GM12878 (cell line): ENCODE results near the gene VPS39. TPM values are rescaled to one million over a fixed set of nuclear protein-coding genes. Genes with fewer than 3 reads are reported as not detected.

Source experiments
- ATAC-seq: fragments of 200-7000 bp; cut with Tn5 transposase; 3 replicates; pipeline ENCODE4 v1.9.1; 2020; ENCODE audit warnings: mild to moderate bottlenecking, moderate library complexity
- BruUV-seq: library from RNA; stranded (reverse); fragments of 400-500 nt; replicated peaks from 2 replicates; lab custom pipeline; 2021; lab: Mats Ljungman, UMichigan
- CTCF ChIA-PET: fragments of 300-600 bp; sonication (Branson Sonifier 250); formaldehyde crosslinking; extraction: SDS; loops from one replicate; lab custom pipeline; 2021; ENCODE audit warnings: inconsistent platforms; lab: Yijun Ruan, JAX
- POLR2A ChIA-PET: fragments of 350-600 bp; formaldehyde crosslinking; extraction: SDS; loops from one replicate; lab custom pipeline; 2021; ENCODE audit warnings: inconsistent platforms; lab: Charles Lee
- RAD21 ChIA-PET: fragments of 300-600 bp; sonication (Branson Sonifier 250); formaldehyde crosslinking; loops from one replicate; lab custom pipeline; 2023; ENCODE audit warnings: antibody characterized with exemption; ENCODE audit not compliant: unreplicated experiment; lab: Charles Lee
- SMC1A ChIA-PET: fragments of 300-600 bp; sonication (Branson Sonifier 250); formaldehyde crosslinking; loops from one replicate; lab custom pipeline; 2023; ENCODE audit not compliant: unreplicated experiment, uncharacterized antibody; lab: Charles Lee
- DNase-seq: peaks from one replicate; pipeline ENCODE4 v3.0.0-alpha.2; 2011; ENCODE audit warnings: low read depth, low spot score
- FAIRE-seq: peaks from 3 replicates; lab custom pipeline; 2011; peaks lifted over from hg19 to GRCh38; lab: Jason Lieb, UNC
- H2AFZ ChIP-seq: 2 replicates; pipeline ENCODE4 v1.6.0; 2011; ENCODE audit warnings: low read depth, low read length, control low read depth; ENCODE audit not compliant: control insufficient read depth
- H3K27ac ChIP-seq: 2 replicates; pipeline ENCODE4 v1.5.1; 2011; ENCODE audit warnings: control low read depth; ENCODE audit not compliant: control insufficient read depth, insufficient read depth
- H3K27me3 ChIP-seq, 2 experiments: replicated peaks in 1 of 2; 2 replicates each; pipeline versions ENCODE4 v1.6.0 to v1.6.1; 2011; ENCODE audit warnings: low read length in 1 of 2; ENCODE audit not compliant: control insufficient read depth in 2 of 2, insufficient read depth in 2 of 2
- H3K36me3 ChIP-seq, 2 experiments: 2 replicates each; pipeline ENCODE4 v1.5.1; 2011; ENCODE audit warnings: low read length in 1 of 2; ENCODE audit not compliant: control insufficient read depth in 2 of 2, insufficient read depth in 2 of 2
- H3K4me1 ChIP-seq: 2 replicates; pipeline ENCODE4 v1.6.1; 2011; ENCODE audit warnings: mild to moderate bottlenecking, low read length, moderate library complexity, mixed read lengths; ENCODE audit not compliant: control insufficient read depth, insufficient read depth
- H3K4me2 ChIP-seq: 2 replicates; pipeline ENCODE4 v1.6.0; 2011; ENCODE audit warnings: control low read depth; ENCODE audit not compliant: control insufficient read depth, insufficient read depth
- H3K4me3 ChIP-seq: fragments of 200-600 bp; sonication (generic); 2 replicates; pipeline ENCODE4 v1.5.1; 2016
- H3K79me2 ChIP-seq: 2 replicates; pipeline ENCODE4 v1.6.0; 2011; ENCODE audit warnings: low read length; ENCODE audit not compliant: control insufficient read depth, insufficient read depth
- H3K9ac ChIP-seq: 2 replicates; pipeline ENCODE4 v1.8.0; 2011; ENCODE audit warnings: low read length, control low read depth, mixed read lengths; ENCODE audit not compliant: control insufficient read depth, insufficient read depth
- H3K9me3 ChIP-seq: replicated peaks from 3 replicates; pipeline ENCODE4 v1.5.1; 2011; ENCODE audit warnings: mild to moderate bottlenecking, low read length; ENCODE audit not compliant: control insufficient read depth, insufficient read depth
- H4K20me1 ChIP-seq: 2 replicates; pipeline ENCODE4 v1.6.0; 2011; ENCODE audit not compliant: control insufficient read depth, insufficient read depth
- RAD21 ChIP-seq: IDR thresholded peaks from 2 replicates; pipeline ENCODE4 v1.6.1; 2011; ENCODE audit warnings: mild to moderate bottlenecking, low read depth, low read length, moderate library complexity; ENCODE audit not compliant: insufficient read depth
- SMC3 ChIP-seq: IDR thresholded peaks from 2 replicates; pipeline ENCODE4 v1.6.1; 2011; ENCODE audit warnings: low read length, improper control_type of control experiment, borderline replicate concordance
- SUZ12 ChIP-seq: fragments of 200-600 bp; sonication (generic); IDR thresholded peaks from one replicate; pipeline ENCODE4 v1.6.1; 2018; ENCODE audit warnings: antibody characterized with exemption, mild to moderate bottlenecking; ENCODE audit not compliant: unreplicated experiment
- TBL1XR1 ChIP-seq: IDR thresholded peaks from 2 replicates; pipeline ENCODE4 v1.6.1; 2012; ENCODE audit warnings: low read depth, low read length, improper control_type of control experiment
- YBX1 ChIP-seq: fragments of 450-650 bp; IDR thresholded peaks from 2 replicates; pipeline ENCODE4 v1.6.1; 2016; ENCODE audit warnings: antibody characterized with exemption
- YY1 ChIP-seq: IDR thresholded peaks from 2 replicates; pipeline ENCODE4 v1.6.1; 2011; ENCODE audit warnings: low read depth, mild to moderate bottlenecking, low read length
- WGBS: methylation state at CpG from one replicate; pipeline ENCODE4 v1.1.6; 2016; ENCODE audit warnings: low lambda C conversion rate; ENCODE audit not compliant: insufficient replicate concordance, insufficient coverage; ENCODE audit errors: missing lambda C conversion rate; 5-methylcytosine and 5-hydroxymethylcytosine counted together
- in situ Hi-C: fragments of 300-500 bp; cut with MboI; formaldehyde crosslinking; loops from 9 replicates; pipeline ENCODE4 v1.14.3; 2018; ENCODE audit warnings: mixed read lengths
- intact Hi-C: fragments of 100-400 bp; cut with micrococcal nuclease; formaldehyde crosslinking; loops from one replicate; pipeline ENCODE4 v1.14.2; 2022; ENCODE audit not compliant: unreplicated experiment
- polyA plus RNA-seq, 11 experiments: library from polyadenylated mRNA; depleted of rRNA in 4 of 11; unstranded in 6 of 11; stranded (reverse) in 5 of 11; fragments of >200 nt; fragmentation: Nextera tagmentation in 4 of 11; fragmentation: Illumina TruSeq in 1 of 11; extraction: Ambion mirVana in 4 of 11; extraction: Trizol in 1 of 11; gene quantifications; 1 replicate in 1 of 11; 2 replicates in 10 of 11; pipeline versions ENCODE4 v1.2.1 to v1.2.3, GENCODE V29; 2011 to 2016; ENCODE audit warnings: inconsistent platforms in 2 of 11, missing spikeins in 2 of 11, low read depth in 1 of 11
- total RNA-seq, 4 experiments: library from RNA; depleted of rRNA in 3 of 4; stranded (reverse); fragments of >200 nt in 3 of 4; fragmentation: Illumina TruSeq in 1 of 4; extraction: Trizol in 1 of 4; gene quantifications; 2 replicates each; pipeline versions ENCODE4 v1.2.1 to v1.2.3, GENCODE V29; 2013 to 2021
- TF ChIP-seq, protein P1 (sequence below): IDR thresholded peaks from 2 replicates; pipeline ENCODE4 v1.6.1; 2012; ENCODE audit warnings: mild to moderate bottlenecking, low read depth, low read length
- TF ChIP-seq, protein P2 (sequence below), 3 experiments: IDR thresholded peaks in 2 of 3; conservative IDR thresholded peaks in 1 of 3; 2 replicates each; pipeline ENCODE4 v1.5.1; 2011; ENCODE audit warnings: low read depth in 3 of 3, low read length in 3 of 3, mild to moderate bottlenecking in 3 of 3, control low read depth in 2 of 3, moderate library complexity in 2 of 3, inconsistent platforms in 1 of 3, mixed read lengths in 1 of 3; ENCODE audit not compliant: control insufficient read depth in 2 of 3, insufficient read depth in 1 of 3; ENCODE audit errors: extremely low read depth in 1 of 3
- TF ChIP-seq, protein P3 (sequence below): IDR thresholded peaks from 2 replicates; pipeline ENCODE4 v1.6.1; 2011; ENCODE audit warnings: mild to moderate bottlenecking, low read depth, low read length, moderate library complexity; ENCODE audit not compliant: insufficient replicate concordance

Gene VPS39
- total and polyA plus RNA-seq, 10 of the 15 experiments (the other 5 are each of a cell fraction or from before 2014, with no cell fraction given) = 4.9 to 50.0 (median 36.2) TPM

DNA sequence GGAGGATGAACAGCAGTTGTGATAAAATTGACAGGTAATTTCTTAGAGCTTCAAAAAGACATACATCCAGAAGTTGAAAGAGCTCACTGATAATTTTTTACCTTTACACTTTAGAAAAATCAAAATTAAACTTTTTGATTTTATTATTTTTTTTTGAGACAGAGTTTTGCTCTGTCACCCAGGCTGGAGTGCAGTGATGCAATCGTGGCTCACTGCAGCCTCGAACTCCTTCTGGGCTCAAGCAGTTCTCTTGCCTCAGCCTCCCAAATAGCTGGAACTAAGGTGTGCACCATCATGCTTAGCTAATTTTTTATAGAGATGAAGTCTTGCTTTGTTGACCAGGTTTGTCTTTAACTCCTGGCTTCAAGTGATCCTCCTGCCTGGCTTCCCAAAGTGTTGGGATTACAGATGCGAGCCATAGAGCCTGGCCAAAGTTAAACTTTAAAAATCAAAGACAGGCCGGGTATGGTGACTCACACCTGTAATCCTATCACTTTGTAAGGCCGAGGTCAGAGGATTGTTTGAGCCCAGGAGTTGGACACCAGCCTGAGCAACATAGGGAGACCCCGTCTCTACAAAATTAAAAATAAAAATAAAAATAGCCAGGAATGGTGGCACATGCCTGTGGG, 73.4 kb downstream of the VPS39 start (continued):
- TF ChIP-seq, protein P1, sequence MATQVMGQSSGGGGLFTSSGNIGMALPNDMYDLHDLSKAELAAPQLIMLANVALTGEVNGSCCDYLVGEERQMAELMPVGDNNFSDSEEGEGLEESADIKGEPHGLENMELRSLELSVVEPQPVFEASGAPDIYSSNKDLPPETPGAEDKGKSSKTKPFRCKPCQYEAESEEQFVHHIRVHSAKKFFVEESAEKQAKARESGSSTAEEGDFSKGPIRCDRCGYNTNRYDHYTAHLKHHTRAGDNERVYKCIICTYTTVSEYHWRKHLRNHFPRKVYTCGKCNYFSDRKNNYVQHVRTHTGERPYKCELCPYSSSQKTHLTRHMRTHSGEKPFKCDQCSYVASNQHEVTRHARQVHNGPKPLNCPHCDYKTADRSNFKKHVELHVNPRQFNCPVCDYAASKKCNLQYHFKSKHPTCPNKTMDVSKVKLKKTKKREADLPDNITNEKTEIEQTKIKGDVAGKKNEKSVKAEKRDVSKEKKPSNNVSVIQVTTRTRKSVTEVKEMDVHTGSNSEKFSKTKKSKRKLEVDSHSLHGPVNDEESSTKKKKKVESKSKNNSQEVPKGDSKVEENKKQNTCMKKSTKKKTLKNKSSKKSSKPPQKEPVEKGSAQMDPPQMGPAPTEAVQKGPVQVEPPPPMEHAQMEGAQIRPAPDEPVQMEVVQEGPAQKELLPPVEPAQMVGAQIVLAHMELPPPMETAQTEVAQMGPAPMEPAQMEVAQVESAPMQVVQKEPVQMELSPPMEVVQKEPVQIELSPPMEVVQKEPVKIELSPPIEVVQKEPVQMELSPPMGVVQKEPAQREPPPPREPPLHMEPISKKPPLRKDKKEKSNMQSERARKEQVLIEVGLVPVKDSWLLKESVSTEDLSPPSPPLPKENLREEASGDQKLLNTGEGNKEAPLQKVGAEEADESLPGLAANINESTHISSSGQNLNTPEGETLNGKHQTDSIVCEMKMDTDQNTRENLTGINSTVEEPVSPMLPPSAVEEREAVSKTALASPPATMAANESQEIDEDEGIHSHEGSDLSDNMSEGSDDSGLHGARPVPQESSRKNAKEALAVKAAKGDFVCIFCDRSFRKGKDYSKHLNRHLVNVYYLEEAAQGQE = no peak
- TF ChIP-seq SUZ12 = no peak
- TF ChIP-seq, all 136 proteins: peak for 0

DNA sequence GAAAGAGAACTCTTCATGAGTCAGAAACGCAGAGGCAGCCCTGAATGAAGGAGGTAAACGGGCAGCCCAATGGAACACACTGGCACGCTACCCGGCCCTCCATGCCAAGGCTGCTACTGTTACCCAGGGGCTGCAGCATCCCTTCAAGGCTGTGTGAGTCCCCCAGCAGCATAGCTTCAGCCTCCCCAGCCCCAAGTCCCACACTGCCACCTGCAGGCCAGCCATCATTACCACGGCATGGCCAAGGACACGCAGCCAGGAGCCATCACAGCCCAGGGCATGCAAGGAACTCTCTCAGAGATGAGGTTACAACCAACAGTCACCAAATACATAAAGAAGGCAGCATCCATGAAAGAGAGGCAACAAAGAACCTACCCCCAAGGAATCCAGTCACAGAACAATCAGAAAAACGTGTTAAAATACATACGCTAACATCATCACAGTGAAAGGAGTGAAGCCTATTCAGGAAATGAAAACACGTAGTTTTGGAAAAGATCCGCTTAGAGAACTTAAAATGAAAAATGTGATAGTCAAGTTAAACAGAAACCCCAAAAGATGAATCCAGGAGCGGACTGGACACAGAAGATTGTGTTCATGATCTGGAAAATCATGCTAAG, 74.1 kb downstream of the VPS39 start:
- in situ Hi-C loops = no loop called here
- Histone ChIP-seq H3K27me3 (no peaks in the 10 kb centered on the region), H3K36me3 (no peaks in the 10 kb centered on the region)
- ATAC-seq = peak; percentile 94
- 17% methylated on average over 11 of the region's 11 CpGs for WGBS
- TF ChIP-seq YY1 = peak; percentile 54; the same call in 1 of the 2 replicates
- TF ChIP-seq, protein P2, sequence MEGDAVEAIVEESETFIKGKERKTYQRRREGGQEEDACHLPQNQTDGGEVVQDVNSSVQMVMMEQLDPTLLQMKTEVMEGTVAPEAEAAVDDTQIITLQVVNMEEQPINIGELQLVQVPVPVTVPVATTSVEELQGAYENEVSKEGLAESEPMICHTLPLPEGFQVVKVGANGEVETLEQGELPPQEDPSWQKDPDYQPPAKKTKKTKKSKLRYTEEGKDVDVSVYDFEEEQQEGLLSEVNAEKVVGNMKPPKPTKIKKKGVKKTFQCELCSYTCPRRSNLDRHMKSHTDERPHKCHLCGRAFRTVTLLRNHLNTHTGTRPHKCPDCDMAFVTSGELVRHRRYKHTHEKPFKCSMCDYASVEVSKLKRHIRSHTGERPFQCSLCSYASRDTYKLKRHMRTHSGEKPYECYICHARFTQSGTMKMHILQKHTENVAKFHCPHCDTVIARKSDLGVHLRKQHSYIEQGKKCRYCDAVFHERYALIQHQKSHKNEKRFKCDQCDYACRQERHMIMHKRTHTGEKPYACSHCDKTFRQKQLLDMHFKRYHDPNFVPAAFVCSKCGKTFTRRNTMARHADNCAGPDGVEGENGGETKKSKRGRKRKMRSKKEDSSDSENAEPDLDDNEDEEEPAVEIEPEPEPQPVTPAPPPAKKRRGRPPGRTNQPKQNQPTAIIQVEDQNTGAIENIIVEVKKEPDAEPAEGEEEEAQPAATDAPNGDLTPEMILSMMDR (IDR thresholded peaks at IDR 0.05 in 2 of 3, conservative IDR thresholded peaks at IDR 0.05 in 1 of 3; ENCODE audit: control insufficient read depth in 2 of 3, extremely low read depth in 1 of 3, insufficient read depth in 1 of 3, low read depth in 3 of 3, low read length in 3 of 3) = peak; percentile 74 to 87 (median 80)
- peak; percentile 71 for TF ChIP-seq RAD21
- no peak for TF ChIP-seq YBX1
- no peak for TF ChIP-seq TBL1XR1
- TF ChIP-seq, protein P3, sequence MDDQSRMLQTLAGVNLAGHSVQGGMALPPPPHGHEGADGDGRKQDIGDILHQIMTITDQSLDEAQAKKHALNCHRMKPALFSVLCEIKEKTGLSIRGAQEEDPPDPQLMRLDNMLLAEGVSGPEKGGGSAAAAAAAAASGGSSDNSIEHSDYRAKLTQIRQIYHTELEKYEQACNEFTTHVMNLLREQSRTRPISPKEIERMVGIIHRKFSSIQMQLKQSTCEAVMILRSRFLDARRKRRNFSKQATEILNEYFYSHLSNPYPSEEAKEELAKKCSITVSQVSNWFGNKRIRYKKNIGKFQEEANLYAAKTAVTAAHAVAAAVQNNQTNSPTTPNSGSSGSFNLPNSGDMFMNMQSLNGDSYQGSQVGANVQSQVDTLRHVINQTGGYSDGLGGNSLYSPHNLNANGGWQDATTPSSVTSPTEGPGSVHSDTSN = no peak
- TF ChIP-seq SMC3 = peak; percentile 59; the same call in 1 of the 2 replicates
- TF ChIP-seq, all 136 proteins: peak for 4
- FAIRE-seq (no peak), DNase-seq (no peak)
- no peaks in the 10 kb centered on the region for H4K20me1 ChIP-seq
- RAD21 ChIA-PET = interaction anchor here (0.8 to 1.3 kb wide), 4 partner anchors 23 to 251 kb away, joined by 3 read pairs; no protein-coding TSS in a partner anchor
- SMC1A ChIA-PET = interaction anchor here (0.6 to 1.3 kb wide), 5 partner anchors 17 to 1002 kb away, joined by 3 to 4 read pairs (median 3); no protein-coding TSS in a partner anchor
- no peak overlapping the region for H2AFZ ChIP-seq
- BruUV-seq = no TSS peak
- no peaks in the 10 kb centered on the region for H3K9me3 ChIP-seq
- no peak overlapping the region for H3K4me2 ChIP-seq
- H3K27ac ChIP-seq = no peak overlapping the region
- H3K4me3 ChIP-seq = no peak overlapping the region
- POLR2A ChIA-PET = no interaction called here
- intact Hi-C loops = loop anchor here (1.0 to 5.0 kb wide), 3 partner anchors 52 to 145 kb away; no protein-coding TSS in a partner anchor
- CTCF ChIA-PET = interaction anchor here (0.6 to 4.1 kb wide), 21 partner anchors 12 to 1306 kb away, joined by 3 to 16 read pairs (median 3); no protein-coding TSS in a partner anchor
- H3K79me2 ChIP-seq = no peaks in the 10 kb centered on the region
- no peaks in the 10 kb centered on the region for H3K4me1 ChIP-seq
- H3K9ac ChIP-seq = no peak overlapping the region
